Suppressor macrophage (primary cell): ENCODE measurements around the gene F13B.
"Not testable (repeated sequence)": the region's sequence is repeated elsewhere in the genome, so short reads cannot be mapped to it uniquely, and the experiment has no call there.

Source experiments
- DNase-seq, 4 experiments: peaks; one replicate each; pipeline ENCODE4 v3.0.0-alpha.2; 2020 to 2022

Gene F13B

DNA sequence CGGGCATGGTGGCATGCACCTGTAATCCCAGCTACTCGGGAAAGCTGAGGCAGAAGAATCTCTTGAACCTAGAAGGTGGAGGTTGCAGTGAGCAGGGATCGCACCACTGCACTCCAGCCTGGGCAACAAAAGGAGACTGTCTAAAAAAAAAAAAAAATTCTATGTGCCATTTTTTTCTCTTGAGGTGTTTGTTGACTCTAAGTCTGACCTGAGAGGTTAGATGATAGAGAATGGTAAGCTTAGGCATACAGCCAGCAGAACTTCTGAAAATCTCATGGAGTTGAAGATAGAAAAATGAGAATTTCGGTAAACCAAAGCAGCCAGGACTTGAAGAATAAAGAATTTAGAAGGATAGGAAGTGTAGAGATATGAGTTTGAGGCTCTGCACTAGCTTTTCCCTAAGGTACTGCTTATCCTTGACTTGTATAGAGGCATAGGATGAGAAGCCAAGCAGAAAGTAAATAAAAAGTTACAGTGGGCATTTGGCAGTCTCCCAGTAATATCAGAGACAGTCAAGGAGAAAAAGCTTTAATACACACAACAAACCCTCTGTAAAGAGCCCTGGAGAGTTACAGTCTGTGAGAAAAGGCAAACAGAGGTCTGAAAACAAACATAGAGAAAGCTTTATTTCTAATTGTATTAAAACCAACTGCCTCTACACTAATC is 24.3 kb downstream of the F13B start:
- DNase-seq = no peak

- no peak for DNase-seq
These were observed 25.3 kb downstream of the F13B start for GRCh38 chr1:197041486-197042353.

GRCh38 chr1:197036861-197037260 is 30.2 kb downstream of the F13B start:
- DNase-seq = no peak

GRCh38 chr1:197034631-197035339 is 32.3 kb downstream of the F13B start:
- DNase-seq = not testable (repeated sequence)

GRCh38 chr1:197029749-197030148 is 37.3 kb downstream of the F13B start:
- DNase-seq = no peak

DNA sequence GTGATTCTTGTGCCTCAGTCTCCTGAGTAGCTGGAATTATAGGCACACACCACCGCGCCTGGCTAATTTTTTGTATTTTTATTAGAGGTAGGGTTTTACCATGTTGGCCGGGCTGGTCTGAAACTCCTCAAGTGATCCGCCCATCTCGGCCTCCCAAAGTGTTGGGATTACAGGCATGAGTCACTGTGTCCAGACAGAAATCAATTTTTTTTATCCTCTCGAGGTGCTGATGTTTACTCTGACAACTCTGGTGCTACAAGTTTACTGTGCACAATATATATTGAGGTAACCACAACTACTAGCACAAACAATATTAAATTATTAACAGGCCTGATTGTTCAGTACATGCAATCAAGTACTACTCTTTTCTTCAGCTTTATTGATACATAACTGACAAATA is 39.7 kb downstream of the F13B start:
- DNase-seq = no peak

- no peak for DNase-seq
These were observed 42.6 kb downstream of the F13B start for GRCh38 chr1:197024460-197024859.

DNA sequence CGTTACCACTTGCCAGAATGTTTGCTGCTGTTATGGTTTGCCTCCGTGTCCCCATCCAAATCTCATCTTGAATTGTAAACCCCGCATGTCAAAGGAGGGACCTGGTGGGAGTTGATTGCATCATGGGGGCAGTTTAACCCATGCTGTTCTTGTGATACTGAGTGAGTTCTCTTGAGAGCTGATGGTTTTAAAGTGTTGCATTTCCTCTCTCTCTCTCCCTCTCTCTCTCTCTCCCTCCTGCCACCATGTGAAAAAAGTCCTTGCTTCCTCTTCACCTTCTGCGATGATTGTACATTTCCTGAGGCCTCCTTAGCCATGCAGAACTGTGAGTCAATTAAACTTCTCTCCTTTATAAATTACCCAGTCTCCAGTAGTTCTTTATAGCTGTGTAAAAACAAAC is 45.3 kb downstream of the F13B start:
- DNase-seq = no peak

DNA sequence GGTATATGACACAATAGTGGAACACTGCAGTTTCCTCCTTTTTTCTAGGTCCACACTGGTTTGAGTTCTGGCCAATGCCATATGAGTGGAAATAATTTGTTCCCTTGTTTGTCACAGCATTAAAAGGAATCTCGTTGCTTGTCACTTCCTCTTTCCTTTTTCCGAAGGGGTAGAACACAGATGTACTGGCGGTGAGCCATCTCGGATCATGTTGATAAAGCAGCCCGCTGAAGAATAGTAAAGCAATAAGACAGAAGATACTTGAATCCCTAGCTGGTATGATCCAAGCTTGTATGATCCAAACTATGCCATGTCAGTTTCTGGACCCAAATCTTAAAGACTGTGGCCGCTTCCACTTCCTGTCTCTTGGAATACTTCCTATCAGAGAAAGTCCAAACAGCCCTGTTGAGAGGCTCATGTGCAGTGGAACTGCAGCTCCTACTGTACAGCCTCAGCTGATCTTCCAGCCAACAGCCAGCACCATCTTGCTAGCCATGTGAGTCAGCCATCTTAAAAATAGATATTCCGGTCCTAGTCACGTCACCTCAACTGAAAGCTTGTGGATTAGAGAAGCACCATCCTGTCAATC is 49.4 kb downstream of the F13B start:
- DNase-seq = peak in 1 of 4 experiments; percentile 1

- no peak for DNase-seq
These were observed 50.3 kb downstream of the F13B start for GRCh38 chr1:197016751-197017150.

DNA sequence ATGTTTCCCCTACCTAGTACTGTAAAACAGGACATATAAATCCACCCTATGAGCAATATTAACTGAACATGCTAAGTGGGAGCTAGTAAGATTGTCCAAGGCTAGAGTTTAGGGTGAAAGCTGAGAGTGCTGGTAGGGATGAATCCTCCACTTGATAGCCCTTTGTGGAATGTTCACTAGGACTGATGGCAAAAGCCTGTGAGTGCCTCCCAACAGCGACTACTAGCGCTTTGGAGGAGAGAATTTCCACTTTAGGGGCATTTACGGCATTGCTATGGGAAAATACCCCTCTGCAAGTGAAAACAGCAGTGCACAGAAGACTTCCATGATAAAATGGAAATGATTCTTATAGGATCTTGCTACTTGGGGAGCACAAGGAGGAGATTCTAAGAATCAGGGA is 53.8 kb downstream of the F13B start:
- no peak for DNase-seq

GRCh38 chr1:197011614-197012013 is 55.4 kb downstream of the F13B start:
- no peak for DNase-seq

DNA sequence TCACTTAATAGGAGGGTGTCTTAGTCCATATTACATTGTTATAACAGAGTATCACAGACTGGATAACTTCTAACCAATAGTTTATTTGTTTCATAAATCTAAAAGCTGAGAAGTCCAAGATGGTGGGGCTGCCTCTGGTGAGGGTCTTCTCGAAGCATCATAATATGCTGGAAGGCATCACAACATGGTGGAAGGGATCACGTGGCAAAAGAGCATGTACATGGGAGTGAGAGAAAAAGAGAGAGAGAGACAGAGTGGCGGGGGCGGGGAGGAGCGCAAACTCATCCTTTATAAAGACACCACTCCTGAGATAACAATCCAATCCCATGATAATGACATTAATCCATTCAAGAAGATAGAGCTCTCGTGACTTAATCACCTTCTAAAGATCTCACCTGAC is 58.2 kb downstream of the F13B start:
- DNase-seq = no peak

- DNase-seq = no peak
These were observed 63.9 kb downstream of the F13B start for GRCh38 chr1:197003132-197003531.

DNA sequence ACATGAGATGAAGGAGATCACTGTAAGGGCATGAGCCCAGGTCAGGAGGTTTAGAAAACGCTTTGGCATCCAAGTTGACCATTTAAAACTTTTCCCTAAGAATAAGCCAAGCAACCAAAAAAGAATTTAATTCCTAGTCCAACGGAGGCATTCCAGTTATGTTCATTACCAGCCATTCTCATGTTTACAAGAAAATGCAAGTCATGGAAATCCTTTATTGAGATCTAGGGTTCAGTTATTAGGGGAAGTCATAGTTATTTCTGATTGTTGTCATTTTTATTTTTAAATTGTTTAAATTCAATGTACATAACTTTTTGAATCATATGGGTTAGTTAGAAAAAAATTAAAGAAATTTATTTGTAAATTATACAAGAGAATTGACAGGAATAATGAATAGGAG is 65.2 kb downstream of the F13B start:
- DNase-seq = no peak

- DNase-seq = no peak
These were observed 69.6 kb downstream of the F13B start for GRCh38 chr1:196997423-196997822.

GRCh38 chr1:196993916-196994315 is 73.1 kb downstream of the F13B start:
- no peak for DNase-seq

DNA sequence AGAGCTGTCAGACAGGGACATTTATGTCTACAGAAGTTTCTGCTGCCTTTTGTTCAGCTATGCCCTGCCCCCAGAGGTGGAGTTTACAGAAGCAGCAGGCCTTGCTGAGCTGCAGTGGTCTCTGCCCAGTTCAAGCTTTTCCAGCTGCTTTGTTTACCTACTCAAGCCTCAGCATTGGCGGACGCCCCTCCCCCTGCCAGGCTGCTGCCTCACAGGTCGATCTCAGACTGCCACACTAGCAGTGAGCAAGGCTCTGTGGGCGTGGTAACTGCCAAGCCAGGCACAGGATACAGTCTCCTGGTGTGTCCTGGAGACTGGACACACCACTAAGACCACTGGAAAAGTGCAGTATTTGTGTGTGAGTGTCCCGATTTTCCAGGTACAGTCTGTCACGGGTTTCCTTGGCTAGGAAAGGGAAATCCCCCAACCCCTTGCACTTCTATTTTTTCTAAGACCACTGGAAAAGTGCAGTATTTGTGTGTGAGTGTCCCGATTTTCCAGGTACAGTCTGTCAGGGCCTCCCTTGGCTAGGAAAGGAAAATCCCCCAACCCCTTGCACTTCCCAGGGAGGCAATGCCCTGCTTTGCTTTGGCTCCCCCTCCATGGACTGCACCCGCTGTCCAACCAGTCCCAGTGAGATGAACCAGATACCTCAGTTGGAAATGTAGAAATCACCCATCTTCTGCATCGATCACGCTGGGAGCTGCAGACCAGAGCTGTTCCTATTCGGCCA is 75.0 kb downstream of the F13B start:
- not testable (repeated sequence) for DNase-seq
